Natural killer cell (primary cell): ENCODE measurements around the gene MBTD1. TPM values are rescaled to one million over a fixed set of nuclear protein-coding genes. Genes with fewer than 3 reads are reported as not detected.
A peak's percentile ranks its signal among the peaks of the same experiment; 100 is the strongest.

Source experiments
- ATAC-seq, 3 donors: fragments of 150-1000 bp in 2 of 3; fragments of 200-7000 bp in 1 of 3; cut with Tn5 transposase; 1 replicate in 1 of 3; 2 replicates in 2 of 3; pipeline ENCODE4 v1.10.0; 2021; ENCODE audit warnings: mild to moderate bottlenecking in 2 of 3, moderate library complexity in 2 of 3
- DNase-seq, 2 donors: peaks; one replicate each; pipeline versions ENCODE4 v3.0.0 to v3.0.0-alpha.2; 2013 to 2021; ENCODE audit warnings: mixed read lengths in 1 of 2
- H3K27ac ChIP-seq: one replicate; pipeline ENCODE4 v1.5.1; 2013; ENCODE audit warnings: mild to moderate bottlenecking, low read length
- H3K27me3 ChIP-seq: one replicate; pipeline ENCODE4 v1.6.1; 2013; ENCODE audit warnings: low read length; ENCODE audit not compliant: control insufficient read depth, insufficient read depth
- H3K36me3 ChIP-seq: one replicate; pipeline ENCODE4 v1.6.1; 2013; ENCODE audit warnings: low read length; ENCODE audit not compliant: control insufficient read depth, insufficient read depth
- H3K4me1 ChIP-seq: one replicate; pipeline ENCODE4 v1.6.1; 2013; ENCODE audit warnings: low read length; ENCODE audit not compliant: control insufficient read depth, insufficient read depth
- H3K4me3 ChIP-seq: one replicate; pipeline ENCODE4 v1.5.1; 2013; ENCODE audit warnings: low read length
- H3K9me3 ChIP-seq: one replicate; pipeline ENCODE4 v1.6.1; 2013; ENCODE audit warnings: low read length; ENCODE audit not compliant: control insufficient read depth, insufficient read depth
- H3K27ac Mint-ChIP-seq, 2 donors: one replicate each; pipeline ENCODE4 v1.8.0; 2022; ENCODE audit warnings: mild to moderate bottlenecking in 2 of 2, mixed read lengths in 2 of 2, moderate library complexity in 1 of 2
- H3K27me3 Mint-ChIP-seq, 2 donors: one replicate each; pipeline ENCODE4 v1.8.0; 2022; ENCODE audit warnings: low read depth in 2 of 2, mixed read lengths in 2 of 2
- H3K36me3 Mint-ChIP-seq: one replicate; pipeline ENCODE4 v1.8.0; 2022; ENCODE audit warnings: mixed read lengths
- H3K4me1 Mint-ChIP-seq, 2 donors: one replicate each; pipeline ENCODE4 v1.8.0; 2022; ENCODE audit warnings: mixed read lengths in 2 of 2
- H3K4me3 Mint-ChIP-seq: one replicate; pipeline ENCODE4 v1.8.0; 2022; ENCODE audit warnings: mild to moderate bottlenecking, moderate library complexity, mixed read lengths
- H3K9me3 Mint-ChIP-seq, 2 donors: one replicate each; pipeline ENCODE4 v1.8.0; 2022; ENCODE audit warnings: mixed read lengths in 2 of 2
- WGBS: methylation state at CpG from one replicate; pipeline ENCODE4 v1.1.7; 2013; ENCODE audit warnings: missing lambda C conversion rate; ENCODE audit not compliant: insufficient coverage; 5-methylcytosine and 5-hydroxymethylcytosine counted together
- intact Hi-C: fragments of 100-400 bp; cut with micrococcal nuclease; formaldehyde crosslinking; loops from one replicate; pipeline ENCODE4 v1.14.2; 2022
- total RNA-seq, 4 donors: library from RNA; stranded (reverse); fragments of 120-200 nt in 1 of 4; gene quantifications; one replicate each; pipeline versions ENCODE4 v1.2.3 to v1.2.4, GENCODE V29; 2013 to 2022
- TF ChIP-seq, protein P1 (sequence below): fragments of 200-600 bp; IDR thresholded peaks from one replicate; pipeline ENCODE4 v1.8.0; 2022; ENCODE audit warnings: antibody characterized with exemption

Gene MBTD1
- total RNA-seq, 3 donors from 2014 or later (not counting 1 experiment from before 2014, with no cell fraction given): 24.6 to 32.4 (median 28.8) TPM

DNA sequence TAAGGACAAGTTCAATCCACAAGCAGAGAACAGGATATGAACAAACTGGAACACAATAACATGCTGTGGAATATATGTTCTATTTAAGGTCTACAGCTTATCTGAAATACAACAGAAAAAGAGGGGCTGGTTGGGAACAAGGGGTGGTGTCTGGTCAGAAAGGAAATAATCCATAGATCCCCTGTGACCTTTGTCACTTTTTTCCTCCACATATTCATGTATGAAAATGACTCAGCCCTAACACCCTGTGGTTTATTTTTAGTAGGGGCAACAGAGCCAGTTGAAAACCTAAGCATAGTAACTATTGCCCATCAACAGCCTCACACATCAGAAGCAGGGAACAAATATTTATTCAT lies 126.9 kb downstream of the MBTD1 start:
- H3K27me3 ChIP-seq: no peaks in the 10 kb centered on the region
- Mint-ChIP-seq H3K4me3 (no peak overlapping the region), H3K9me3 (no peaks in the 10 kb centered on the region), H3K27me3 (peaks cover 0 to 6% of the 10 kb centered on the region in 2 donors), H3K4me1 (no peaks in the 10 kb centered on the region), H3K27ac (no peak overlapping the region), H3K36me3 (no peaks in the 10 kb centered on the region)
- H3K4me3 ChIP-seq: no peak overlapping the region
- no peaks in the 10 kb centered on the region for H3K9me3 ChIP-seq
- DNase-seq (no peak), ATAC-seq (no peak)
- H3K4me1 ChIP-seq: no peaks in the 10 kb centered on the region
- H3K27ac ChIP-seq: no peak overlapping the region
- TF ChIP-seq, protein P1, sequence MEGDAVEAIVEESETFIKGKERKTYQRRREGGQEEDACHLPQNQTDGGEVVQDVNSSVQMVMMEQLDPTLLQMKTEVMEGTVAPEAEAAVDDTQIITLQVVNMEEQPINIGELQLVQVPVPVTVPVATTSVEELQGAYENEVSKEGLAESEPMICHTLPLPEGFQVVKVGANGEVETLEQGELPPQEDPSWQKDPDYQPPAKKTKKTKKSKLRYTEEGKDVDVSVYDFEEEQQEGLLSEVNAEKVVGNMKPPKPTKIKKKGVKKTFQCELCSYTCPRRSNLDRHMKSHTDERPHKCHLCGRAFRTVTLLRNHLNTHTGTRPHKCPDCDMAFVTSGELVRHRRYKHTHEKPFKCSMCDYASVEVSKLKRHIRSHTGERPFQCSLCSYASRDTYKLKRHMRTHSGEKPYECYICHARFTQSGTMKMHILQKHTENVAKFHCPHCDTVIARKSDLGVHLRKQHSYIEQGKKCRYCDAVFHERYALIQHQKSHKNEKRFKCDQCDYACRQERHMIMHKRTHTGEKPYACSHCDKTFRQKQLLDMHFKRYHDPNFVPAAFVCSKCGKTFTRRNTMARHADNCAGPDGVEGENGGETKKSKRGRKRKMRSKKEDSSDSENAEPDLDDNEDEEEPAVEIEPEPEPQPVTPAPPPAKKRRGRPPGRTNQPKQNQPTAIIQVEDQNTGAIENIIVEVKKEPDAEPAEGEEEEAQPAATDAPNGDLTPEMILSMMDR: no peak
- no peaks in the 10 kb centered on the region for H3K36me3 ChIP-seq
- intact Hi-C loops: no loop called here

DNA sequence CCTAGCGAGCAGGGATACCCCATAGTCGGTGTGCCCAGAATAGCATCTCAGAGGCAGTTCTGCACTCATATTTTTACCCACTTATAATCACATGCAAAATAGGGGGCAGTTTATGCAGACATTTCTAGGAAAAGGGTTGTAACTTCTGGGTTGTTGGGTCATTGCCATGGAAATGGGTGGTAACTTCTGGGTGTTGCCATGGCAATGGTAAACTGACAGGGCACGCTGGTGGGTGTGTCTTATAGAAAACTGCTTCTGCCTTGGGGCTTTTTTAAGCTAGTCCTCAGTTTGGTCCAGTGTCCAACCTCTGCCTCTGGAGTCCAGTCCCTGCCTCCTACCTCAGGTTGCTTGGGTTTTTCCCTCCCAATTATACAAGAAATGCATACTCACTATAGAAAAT lies 131.8 kb downstream of the MBTD1 start:
- DNase-seq: peak in 1 of 2 donors; percentile 21

More for the DNA sequence above, 131.8 kb downstream of the MBTD1 start:
- Mint-ChIP-seq H3K36me3 (no peaks in the 10 kb centered on the region), H3K9me3 (no peaks in the 10 kb centered on the region), H3K4me3 (no peak overlapping the region), H3K27me3 (peaks cover 0 to 1% of the 10 kb centered on the region in 2 donors), H3K27ac (no peak overlapping the region), H3K4me1 (no peaks in the 10 kb centered on the region)
- Histone ChIP-seq H3K36me3 (no peaks in the 10 kb centered on the region), H3K9me3 (no peaks in the 10 kb centered on the region), H3K4me3 (no peak overlapping the region), H3K4me1 (no peaks in the 10 kb centered on the region), H3K27me3 (no peaks in the 10 kb centered on the region), H3K27ac (no peak overlapping the region)
- 74% methylated on average over 3 of the region's 3 CpGs for WGBS
- ATAC-seq: no peak
- intact Hi-C loops: no loop called here
- TF ChIP-seq, protein P1: no peak

Other genes with a start within 250 kb of the MBTD1 start
- gene SPAG9, start 139.2 kb downstream of the MBTD1 start, total RNA-seq: 10 to 100 TPM; 78.1 to 91.7 (median 90.3) TPM
- gene NME1, start 106.5 kb downstream of the MBTD1 start, total RNA-seq: 10 to 100 TPM; 14.7 to 17.8 (median 15.0) TPM
- gene NME2, start 93.6 kb downstream of the MBTD1 start, total RNA-seq: 100 to 1,000 TPM; 100 to 109 (median 101) TPM
- gene UTP18, start 497 bp upstream of the MBTD1 start, total RNA-seq: 10 to 100 TPM; 33.5 to 40.3 (median 34.6) TPM